Measurements from ENCODE around the gene CPNE4.

DNA sequence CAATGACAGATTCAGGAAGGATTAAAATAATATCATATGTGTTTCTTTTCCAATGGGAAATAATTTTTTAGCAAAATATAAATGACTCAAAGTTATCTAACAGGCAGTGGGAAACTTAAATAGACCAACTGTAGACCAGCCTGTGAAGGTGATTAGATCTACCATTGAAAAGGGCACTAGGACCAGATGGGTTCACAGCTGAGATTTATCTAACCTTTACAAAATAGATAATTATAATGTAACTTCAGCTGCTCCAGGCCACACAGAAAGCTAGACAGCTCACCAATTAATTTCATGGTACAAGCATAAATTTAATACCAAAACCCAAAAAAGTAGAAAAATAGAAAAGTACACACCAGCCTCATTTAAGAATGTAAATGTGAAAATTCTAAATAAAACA is 291.7 kb downstream of the CPNE4 start:
- TF ChIP-seq, protein P1, sequence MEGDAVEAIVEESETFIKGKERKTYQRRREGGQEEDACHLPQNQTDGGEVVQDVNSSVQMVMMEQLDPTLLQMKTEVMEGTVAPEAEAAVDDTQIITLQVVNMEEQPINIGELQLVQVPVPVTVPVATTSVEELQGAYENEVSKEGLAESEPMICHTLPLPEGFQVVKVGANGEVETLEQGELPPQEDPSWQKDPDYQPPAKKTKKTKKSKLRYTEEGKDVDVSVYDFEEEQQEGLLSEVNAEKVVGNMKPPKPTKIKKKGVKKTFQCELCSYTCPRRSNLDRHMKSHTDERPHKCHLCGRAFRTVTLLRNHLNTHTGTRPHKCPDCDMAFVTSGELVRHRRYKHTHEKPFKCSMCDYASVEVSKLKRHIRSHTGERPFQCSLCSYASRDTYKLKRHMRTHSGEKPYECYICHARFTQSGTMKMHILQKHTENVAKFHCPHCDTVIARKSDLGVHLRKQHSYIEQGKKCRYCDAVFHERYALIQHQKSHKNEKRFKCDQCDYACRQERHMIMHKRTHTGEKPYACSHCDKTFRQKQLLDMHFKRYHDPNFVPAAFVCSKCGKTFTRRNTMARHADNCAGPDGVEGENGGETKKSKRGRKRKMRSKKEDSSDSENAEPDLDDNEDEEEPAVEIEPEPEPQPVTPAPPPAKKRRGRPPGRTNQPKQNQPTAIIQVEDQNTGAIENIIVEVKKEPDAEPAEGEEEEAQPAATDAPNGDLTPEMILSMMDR (IDR thresholded peaks at IDR 0.05), result no peak
- TF ChIP-seq EP300 (IDR thresholded peaks at IDR 0.05), result no peak
- no peak for TF ChIP-seq POLR2A (IDR thresholded peaks at IDR 0.05)
- no peak for TF ChIP-seq POLR2AphosphoS5 (IDR thresholded peaks at IDR 0.05)

Data from stomach (tissue), 4 donors.